ENCODE measurements around the gene SLC35F3. TPM values are rescaled to one million over a fixed set of nuclear protein-coding genes. Genes with fewer than 3 reads are reported as not detected.

The SLC35F3 gene
- polyA plus RNA-seq, 1 of the 3 experiments (the other 2 are of a cell fraction), result 0.87 TPM

GRCh38 chr1:233994112-233994511 is 89.6 kb downstream of the SLC35F3 start:
- Histone ChIP-seq H3K9ac (no peak overlapping the region), H3K9me3 (no peaks in the 10 kb centered on the region), H3K4me3 (ENCODE audit: low read depth in 2 of 2, low read length in 1 of 2) (no peak overlapping the region), H3K27ac (ENCODE audit: low read depth in 2 of 2, low read length in 1 of 2) (no peak overlapping the region), H3K4me1 (ENCODE audit: control insufficient read depth in 1 of 2, insufficient read depth in 2 of 2, low read depth in 1 of 2, low read length in 1 of 2) (no peaks in the 10 kb centered on the region; a peak in 1 of 4 replicates), H3K27me3 (ENCODE audit: insufficient read depth) (no peaks in the 10 kb centered on the region), H3K79me2 (ENCODE audit: insufficient read depth) (no peaks in the 10 kb centered on the region), H2AFZ (ENCODE audit: low read depth) (no peak overlapping the region), H4K20me1 (ENCODE audit: insufficient read depth) (no peaks in the 10 kb centered on the region), H3K36me3 (replicated peaks in 1 of 2; ENCODE audit: control insufficient read depth in 1 of 2, insufficient read depth in 2 of 2, low read length in 1 of 2) (no peaks in the 10 kb centered on the region), H3K9me2 (no peaks in the 10 kb centered on the region), H3K4me2 (no peak overlapping the region), H3F3A (replicated peaks; ENCODE audit: insufficient read depth) (no peaks in the 10 kb centered on the region)
- ChIA-PET CTCF (no interaction called here), POLR2A (no interaction called here)
- TF ChIP-seq RXRA (IDR thresholded peaks at IDR 0.05; ENCODE audit: borderline replicate concordance, low read depth), result no peak
- no peak for TF ChIP-seq NFIC (IDR thresholded peaks at IDR 0.05; ENCODE audit: borderline replicate concordance)
- no peak for TF ChIP-seq GABPA (IDR thresholded peaks at IDR 0.05; ENCODE audit: low read depth)
- TF ChIP-seq TEAD4 (IDR thresholded peaks at IDR 0.05; ENCODE audit: borderline replicate concordance, insufficient read depth), result no peak
- no peak for TF ChIP-seq CHD2 (IDR thresholded peaks at IDR 0.05; ENCODE audit: low read length, partially characterized antibody)
- no peak for TF ChIP-seq POLR2AphosphoS5 (IDR thresholded peaks at IDR 0.05; ENCODE audit: low read depth, low read length)
- no peak for TF ChIP-seq MXI1 (IDR thresholded peaks at IDR 0.05; ENCODE audit: low read depth, low read length)
- no peak for TF ChIP-seq USF1 (IDR thresholded peaks at IDR 0.05; ENCODE audit: borderline replicate concordance, low read depth)
- no peak for TF ChIP-seq IRF3 (IDR thresholded peaks at IDR 0.05; ENCODE audit: low read depth, low read length)
- no peak for TF ChIP-seq EP300 (IDR thresholded peaks at IDR 0.05; ENCODE audit: borderline replicate concordance in 1 of 2, low read depth in 1 of 2, low read length in 1 of 2)
- no peak for TF ChIP-seq EZH2phosphoT487 (IDR thresholded peaks at IDR 0.05; ENCODE audit: borderline replicate concordance, low read depth)
- no peak for TF ChIP-seq USF2 (IDR thresholded peaks at IDR 0.05; ENCODE audit: borderline replicate concordance, low read depth, low read length)
- DNase-seq, result no peak
- 34% methylated on average over 2 of the region's 3 CpGs for WGBS (ENCODE audit: low lambda C conversion rate)

GRCh38 chr1:233998456-233998855 is 94.0 kb downstream of the SLC35F3 start:
- Histone ChIP-seq H4K20me1 (ENCODE audit: insufficient read depth) (no peaks in the 10 kb centered on the region), H3K4me3 (ENCODE audit: low read depth in 2 of 2, low read length in 1 of 2) (no peak overlapping the region), H3K79me2 (ENCODE audit: insufficient read depth) (no peaks in the 10 kb centered on the region), H3K36me3 (replicated peaks in 1 of 2; ENCODE audit: control insufficient read depth in 1 of 2, insufficient read depth in 2 of 2, low read length in 1 of 2) (no peaks in the 10 kb centered on the region), H3K9ac (no peak overlapping the region), H3K27ac (ENCODE audit: low read depth in 2 of 2, low read length in 1 of 2) (no peak overlapping the region), H2AFZ (ENCODE audit: low read depth) (no peak overlapping the region), H3K4me2 (no peak overlapping the region), H3K9me3 (no peaks in the 10 kb centered on the region), H3K9me2 (no peaks in the 10 kb centered on the region), H3F3A (replicated peaks; ENCODE audit: insufficient read depth) (no peaks in the 10 kb centered on the region), H3K27me3 (ENCODE audit: insufficient read depth) (no peaks in the 10 kb centered on the region), H3K4me1 (ENCODE audit: control insufficient read depth in 1 of 2, insufficient read depth in 2 of 2, low read depth in 1 of 2, low read length in 1 of 2) (peaks cover 0 to 4% of the 10 kb centered on the region in 2 experiments; a peak in 1 of 4 replicates)
- CTCF ChIA-PET, result no interaction called here
- 52% methylated on average over 3 of the region's 3 CpGs for WGBS (ENCODE audit: low lambda C conversion rate)
- no peak for DNase-seq
- POLR2A ChIA-PET, result no interaction called here
- TF ChIP-seq POLR2AphosphoS5 (IDR thresholded peaks at IDR 0.05; ENCODE audit: low read depth, low read length) (no peak), SIN3A (IDR thresholded peaks at IDR 0.05; ENCODE audit: borderline replicate concordance, low read depth, low read length) (no peak), MAX (IDR thresholded peaks at IDR 0.05; ENCODE audit: low read depth) (no peak), MEF2A (IDR thresholded peaks at IDR 0.05; ENCODE audit: borderline replicate concordance, low read depth) (no peak), FOXJ3 (CRISPR knock-in tag; IDR thresholded peaks at IDR 0.05) (no peak), USF2 (IDR thresholded peaks at IDR 0.05; ENCODE audit: borderline replicate concordance, low read depth, low read length) (no peak), NFIC (IDR thresholded peaks at IDR 0.05; ENCODE audit: borderline replicate concordance) (no peak), CTCF (IDR thresholded peaks at IDR 0.05) (no peak), ELF1 (IDR thresholded peaks at IDR 0.05) (no peak), FOXM1 (IDR thresholded peaks at IDR 0.05; ENCODE audit: low read depth) (no peak)

Data from SK-N-SH (cell line).